H9 (cell line): ENCODE measurements around the gene PIGM. TPM values are rescaled to one million over a fixed set of nuclear protein-coding genes. Genes with fewer than 3 reads are reported as not detected.
A peak's percentile ranks its signal among the peaks of the same experiment; 100 is the strongest.

ENCODE experiments used
- DNase-seq: peaks from one replicate; pipeline ENCODE4 v3.0.0-alpha.2; 2017
- H2AFZ ChIP-seq: one replicate; pipeline ENCODE4 v1.6.1; 2013; ENCODE audit warnings: mild to moderate bottlenecking, low read length, control low read depth, moderate library complexity
- H2AK5ac ChIP-seq: 2 replicates; pipeline ENCODE4 v1.6.1; 2013; ENCODE audit warnings: low read length, control low read depth, mixed read lengths; ENCODE audit not compliant: insufficient read length
- H2BK120ac ChIP-seq: one replicate; pipeline ENCODE4 v1.6.1; 2013; ENCODE audit warnings: low read depth, mild to moderate bottlenecking, low read length, control low read depth, inconsistent platforms; ENCODE audit not compliant: poor library complexity, severe bottlenecking
- H2BK12ac ChIP-seq: 2 replicates; pipeline ENCODE4 v1.6.1; 2013; ENCODE audit warnings: low read length, control low read depth, mixed read lengths, low read depth; ENCODE audit not compliant: insufficient read length
- H2BK15ac ChIP-seq: 2 replicates; pipeline ENCODE4 v1.6.1; 2013; ENCODE audit warnings: low read depth, low read length, control low read depth
- H2BK20ac ChIP-seq: one replicate; pipeline ENCODE4 v1.6.1; 2013; ENCODE audit warnings: low read depth, mild to moderate bottlenecking, low read length, control low read depth, inconsistent platforms; ENCODE audit not compliant: poor library complexity, severe bottlenecking
- H2BK5ac ChIP-seq: 2 replicates; pipeline ENCODE4 v1.6.1; 2013; ENCODE audit warnings: low read length, control low read depth, mixed read lengths; ENCODE audit not compliant: insufficient read length
- H3K14ac ChIP-seq: 2 replicates; pipeline ENCODE4 v1.6.1; 2013; ENCODE audit warnings: low read length, control low read depth; ENCODE audit not compliant: insufficient read depth
- H3K18ac ChIP-seq: 2 replicates; pipeline ENCODE4 v1.6.1; 2013; ENCODE audit warnings: low read depth, mild to moderate bottlenecking, mixed read lengths, low read length, control low read depth; ENCODE audit not compliant: insufficient read length
- H3K23ac ChIP-seq: 2 replicates; pipeline ENCODE4 v1.6.1; 2013; ENCODE audit warnings: low read length, control low read depth, mixed read lengths, low read depth; ENCODE audit not compliant: insufficient read length
- H3K23me2 ChIP-seq: 2 replicates; pipeline ENCODE4 v1.6.1; 2013; ENCODE audit warnings: low read depth, mild to moderate bottlenecking, mixed read lengths, low read length, control low read depth; ENCODE audit not compliant: insufficient read length, poor library complexity, severe bottlenecking
- H3K27ac ChIP-seq: 2 replicates; pipeline ENCODE4 v1.5.1; 2013; ENCODE audit warnings: low read length, control low read depth, mixed read lengths, low read depth; ENCODE audit not compliant: insufficient read length
- H3K27me3 ChIP-seq: 2 replicates; pipeline ENCODE4 v1.6.1; 2013; ENCODE audit warnings: low read length, control low read depth, inconsistent platforms; ENCODE audit not compliant: insufficient read depth
- H3K4ac ChIP-seq: 2 replicates; pipeline ENCODE4 v1.6.1; 2013; ENCODE audit warnings: low read depth, mild to moderate bottlenecking, control low read depth, inconsistent platforms, low read length, moderate library complexity
- H3K4me1 ChIP-seq: 2 replicates; pipeline ENCODE4 v1.6.1; 2013; ENCODE audit warnings: low read length, control low read depth, inconsistent platforms; ENCODE audit not compliant: insufficient read depth
- H3K4me2 ChIP-seq: 2 replicates; pipeline ENCODE4 v1.6.1; 2013; ENCODE audit warnings: low read length, control low read depth, mixed read lengths; ENCODE audit not compliant: insufficient read length, insufficient read depth
- H3K56ac ChIP-seq: 2 replicates; pipeline ENCODE4 v1.6.1; 2013; ENCODE audit warnings: low read depth, mild to moderate bottlenecking, mixed read lengths, low read length, control low read depth; ENCODE audit not compliant: insufficient read length
- H3K79me1 ChIP-seq: 2 replicates; pipeline ENCODE4 v1.6.1; 2013; ENCODE audit warnings: low read depth, mild to moderate bottlenecking, moderate library complexity, low read length, control low read depth, inconsistent platforms; ENCODE audit not compliant: insufficient read depth, poor library complexity, severe bottlenecking
- H3K79me2 ChIP-seq: 2 replicates; pipeline ENCODE4 v1.6.1; 2013; ENCODE audit warnings: low read length, control low read depth, inconsistent platforms; ENCODE audit not compliant: insufficient read depth
- H3K9ac ChIP-seq: 2 replicates; pipeline ENCODE4 v1.6.1; 2013; ENCODE audit warnings: low read length, control low read depth, mixed read lengths; ENCODE audit not compliant: insufficient read length; ENCODE audit errors: extremely low read depth
- H3K9me3 ChIP-seq: one replicate; pipeline ENCODE4 v1.6.1; 2013; ENCODE audit warnings: low read depth, low read length, inconsistent platforms; ENCODE audit not compliant: control insufficient read depth
- H3T11ph ChIP-seq: one replicate; pipeline ENCODE4 v1.6.1; 2013; ENCODE audit warnings: mild to moderate bottlenecking, low read length, control low read depth, inconsistent platforms
- H4K20me1 ChIP-seq: one replicate; pipeline ENCODE4 v1.6.1; 2013; ENCODE audit not compliant: control insufficient read depth, insufficient read length, insufficient read depth
- H4K5ac ChIP-seq: 2 replicates; pipeline ENCODE4 v1.6.1; 2013; ENCODE audit warnings: low read depth, mild to moderate bottlenecking, mixed read lengths, low read length, control low read depth; ENCODE audit not compliant: insufficient read length
- H4K8ac ChIP-seq: replicated peaks from 2 replicates; pipeline ENCODE4 v1.6.1; 2013; ENCODE audit warnings: low read length, control low read depth, mixed read lengths, low read depth; ENCODE audit not compliant: insufficient read length
- H4K91ac ChIP-seq: 2 replicates; pipeline ENCODE4 v1.6.1; 2013; ENCODE audit warnings: low read depth, mild to moderate bottlenecking, moderate library complexity, mixed read lengths, low read length, control low read depth; ENCODE audit not compliant: insufficient read length
- H3K27ac Mint-ChIP-seq, 3 experiments: 2 replicates in 2 of 3; 3 replicates in 1 of 3; pipeline ENCODE4 v1.8.0; 2020 to 2021; ENCODE audit warnings: mixed read lengths in 3 of 3, mild to moderate bottlenecking in 1 of 3, moderate library complexity in 1 of 3
- H3K27me3 Mint-ChIP-seq: 2 replicates; pipeline ENCODE4 v1.8.0; 2021; ENCODE audit warnings: low read depth, mild to moderate bottlenecking, moderate library complexity, mixed read lengths
- H3K36me3 Mint-ChIP-seq, 3 experiments: 2 replicates in 2 of 3; 3 replicates in 1 of 3; pipeline ENCODE4 v1.8.0; 2020 to 2021; ENCODE audit warnings: low read depth in 3 of 3, mixed read lengths in 3 of 3; ENCODE audit not compliant: insufficient read depth in 1 of 3
- H3K4me1 Mint-ChIP-seq, 2 experiments: 2 replicates each; pipeline ENCODE4 v1.8.0; 2020; ENCODE audit warnings: mixed read lengths in 2 of 2
- H3K4me3 Mint-ChIP-seq, 2 experiments: 2 replicates in 1 of 2; 3 replicates in 1 of 2; pipeline ENCODE4 v1.8.0; 2020 to 2021; ENCODE audit warnings: mild to moderate bottlenecking in 2 of 2, mixed read lengths in 2 of 2, moderate library complexity in 1 of 2
- H3K9me3 Mint-ChIP-seq, 2 experiments: 2 replicates in 1 of 2; 3 replicates in 1 of 2; pipeline ENCODE4 v1.8.0; 2020; ENCODE audit warnings: mild to moderate bottlenecking in 2 of 2, mixed read lengths in 2 of 2, moderate library complexity in 1 of 2
- CTCF ChIP-seq: fragments of 200-600 bp; sonication (generic); conservative IDR thresholded peaks from 3 replicates; pipeline ENCODE4 v1.8.0; 2021; ENCODE audit warnings: antibody characterized with exemption, mild to moderate bottlenecking
- WGBS: extraction: QIAGEN DNeasy Blood & Tissue Kit; methylation state at CpG from one replicate; pipeline ENCODE4 v1.1.7; 2013; ENCODE audit warnings: missing lambda C conversion rate, low lambda C conversion rate, mixed read lengths; ENCODE audit not compliant: insufficient read length; ENCODE audit errors: extremely low coverage; 5-methylcytosine and 5-hydroxymethylcytosine counted together
- total RNA-seq: library from RNA; stranded (reverse); gene quantifications from 2 replicates; pipeline ENCODE4 v1.2.1, GENCODE V29; 2021

The PIGM gene
- total RNA-seq, 1 experiment from 2014 or later, result 5.9 TPM

GRCh38 chr1:160069460-160070231, 37.9 kb upstream of the PIGM start, which contains the start of gene KCNJ10:
Gene KCNJ10, minus strand, starts transcription at chr1:160070160. Its CDS starts 27,628 bp downstream, at chr1:160042532.
- H3K9ac ChIP-seq, result no peak within 1 kb of the TSS
- no peaks in the 10 kb centered on the region for H4K20me1 ChIP-seq
- H2BK20ac ChIP-seq, result no peak within 1 kb of the TSS
- H2BK120ac ChIP-seq, result no peak within 1 kb of the TSS
- H2AFZ ChIP-seq, result peak within 1 kb of the TSS; percentile 9
- H3T11ph ChIP-seq, result no peak within 1 kb of the TSS
- no peak within 1 kb of the TSS for H3K27ac ChIP-seq
- no peak within 1 kb of the TSS for H3K18ac ChIP-seq
- H2BK5ac ChIP-seq, result no peak within 1 kb of the TSS
- H3K79me2 ChIP-seq, result no peaks in the 10 kb centered on the region
- no peak for TF ChIP-seq CTCF
- H3K27ac Mint-ChIP-seq, result peak within 1 kb of the TSS in 2 of 3 experiments; percentile 13 to 78; a peak in 3 of 7 replicates
- no peak within 1 kb of the TSS for H3K56ac ChIP-seq
- peaks cover 30 to 31% of the 10 kb centered on the region in 2 experiments for H3K4me1 Mint-ChIP-seq
- H4K5ac ChIP-seq, result no peak within 1 kb of the TSS
- H3K4me1 ChIP-seq, result peaks cover 6% of the 10 kb centered on the region; the same call in 1 of the 2 replicates
- no peak within 1 kb of the TSS for H4K91ac ChIP-seq
- H3K4me3 Mint-ChIP-seq, result peak within 1 kb of the TSS; percentile 84 to 88
- H2AK5ac ChIP-seq, result no peak within 1 kb of the TSS
- no peak within 1 kb of the TSS for H3K14ac ChIP-seq
- no peaks in the 10 kb centered on the region for H3K9me3 Mint-ChIP-seq
- no peak within 1 kb of the TSS for H3K23ac ChIP-seq
- no peak within 1 kb of the TSS for H3K4ac ChIP-seq
- H3K79me1 ChIP-seq, result no peaks in the 10 kb centered on the region
- H2BK12ac ChIP-seq, result no peak within 1 kb of the TSS
- H3K4me2 ChIP-seq, result peak within 1 kb of the TSS; percentile 48
- H3K9me3 ChIP-seq, result no peaks in the 10 kb centered on the region
- peaks cover 4% of the 10 kb centered on the region; the same call in 1 of the 2 replicates for H3K27me3 ChIP-seq
- no peaks in the 10 kb centered on the region for H3K36me3 Mint-ChIP-seq
- WGBS, result no CpG with 5 or more reads among the region's 32 CpGs
- H3K23me2 ChIP-seq, result peaks cover 5% of the 10 kb centered on the region
- no peak within 1 kb of the TSS for H4K8ac ChIP-seq
- no peak for DNase-seq
- peaks cover 81% of the 10 kb centered on the region for H3K27me3 Mint-ChIP-seq
- no peak within 1 kb of the TSS for H2BK15ac ChIP-seq
